ENCODE results near the gene LRIG1. TPM values are rescaled to one million over a fixed set of nuclear protein-coding genes. Genes with fewer than 3 reads are reported as not detected.

Gene LRIG1
- total and polyA plus RNA-seq, 2 of the 8 experiments (the other 6 are each of a cell fraction or from before 2014, with no cell fraction given) = 78.1 to 88.7 TPM

DNA sequence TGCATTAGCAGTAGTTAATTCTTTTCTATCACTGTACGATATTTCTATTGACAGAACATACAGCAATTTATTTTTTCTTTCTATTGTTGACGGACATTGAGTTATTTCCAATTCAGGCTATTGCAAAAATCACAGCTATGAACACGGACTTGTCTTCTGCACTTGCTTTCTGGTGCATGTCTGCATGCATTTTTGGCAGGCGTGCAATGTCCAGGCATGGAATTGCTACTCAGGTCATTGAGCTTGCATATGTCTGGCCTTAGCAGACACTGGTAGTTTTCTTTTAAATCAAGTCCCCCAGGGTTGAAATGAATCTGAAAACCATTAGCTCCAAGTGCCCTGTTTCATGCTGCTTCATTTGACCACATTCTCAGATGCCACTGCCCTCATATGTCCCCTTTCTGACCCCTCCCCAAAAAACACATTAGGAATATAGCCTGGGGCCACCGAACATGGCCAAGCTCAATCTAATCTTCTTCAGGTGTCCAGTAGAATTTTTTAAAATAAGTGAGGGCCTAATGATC, 72.8 kb downstream of the LRIG1 start (continued):
- TF ChIP-seq, protein P1, sequence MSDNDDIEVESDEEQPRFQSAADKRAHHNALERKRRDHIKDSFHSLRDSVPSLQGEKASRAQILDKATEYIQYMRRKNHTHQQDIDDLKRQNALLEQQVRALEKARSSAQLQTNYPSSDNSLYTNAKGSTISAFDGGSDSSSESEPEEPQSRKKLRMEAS (IDR thresholded peaks at IDR 0.05) = no peak
- no peak for TF ChIP-seq POU5F1 (IDR thresholded peaks at IDR 0.05; ENCODE audit: low read depth, low read length)
- TF ChIP-seq, protein P2, sequence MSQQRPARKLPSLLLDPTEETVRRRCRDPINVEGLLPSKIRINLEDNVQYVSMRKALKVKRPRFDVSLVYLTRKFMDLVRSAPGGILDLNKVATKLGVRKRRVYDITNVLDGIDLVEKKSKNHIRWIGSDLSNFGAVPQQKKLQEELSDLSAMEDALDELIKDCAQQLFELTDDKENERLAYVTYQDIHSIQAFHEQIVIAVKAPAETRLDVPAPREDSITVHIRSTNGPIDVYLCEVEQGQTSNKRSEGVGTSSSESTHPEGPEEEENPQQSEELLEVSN (IDR thresholded peaks at IDR 0.05) = no peak
- TF ChIP-seq RXRA (IDR thresholded peaks at IDR 0.05; ENCODE audit: insufficient read depth, low read depth, low read length) = no peak
- no peak for TF ChIP-seq EP300 (IDR thresholded peaks at IDR 0.05; ENCODE audit: borderline replicate concordance in 1 of 2, low read depth in 2 of 2, low read length in 2 of 2)
- no peak for TF ChIP-seq EZH2 (IDR thresholded peaks at IDR 0.05; ENCODE audit: low read depth, low read length, severe bottlenecking)
- no peak for TF ChIP-seq TAF1 (IDR thresholded peaks at IDR 0.05; ENCODE audit: low read depth, low read length)
